ENCODE results near the gene PRAME.

PRAME gene

DNA sequence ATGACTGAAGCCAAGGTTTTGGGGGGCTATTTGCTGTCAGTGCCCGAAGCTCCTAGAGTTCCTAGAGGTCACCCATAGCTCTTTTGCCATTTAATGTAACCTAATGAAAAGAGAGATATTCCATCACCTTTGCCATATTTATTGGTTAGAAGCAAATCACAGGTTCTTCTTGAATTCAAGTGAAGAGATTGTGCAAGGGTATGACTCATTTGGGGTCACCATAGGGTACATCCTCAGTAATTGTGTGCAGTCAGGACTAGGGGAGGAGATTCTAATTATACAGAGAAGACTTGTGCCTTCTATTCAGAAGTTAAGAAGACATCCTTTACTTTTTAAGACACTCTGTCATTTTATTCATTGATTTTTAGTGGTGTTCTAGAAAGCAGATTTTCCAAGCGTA, 6.9 kb upstream of the PRAME start:
- H3K9me3 ChIP-seq (ENCODE audit: control insufficient read depth, low read length): no peaks in the 10 kb centered on the region
- no peak overlapping the region for H3K4me3 ChIP-seq (ENCODE audit: insufficient read depth, low read depth, low read length)
- WGBS, 2 experiments: 93 to 94% methylated on average over 2 of the region's 2 CpGs
- no peaks in the 10 kb centered on the region for H3K4me1 ChIP-seq (ENCODE audit: control insufficient read depth, insufficient read depth, low read length)
- H3K27ac ChIP-seq (ENCODE audit: insufficient read depth, low read depth, low read length, poor library complexity, severe bottlenecking): no peak overlapping the region
- H3K36me3 ChIP-seq (ENCODE audit: control insufficient read depth, insufficient read depth, low read length): no peaks in the 10 kb centered on the region
- H3K27me3 ChIP-seq (ENCODE audit: control insufficient read depth, insufficient read depth, low read length, poor library complexity, severe bottlenecking): peaks cover 59% of the 10 kb centered on the region

GRCh38 chr22:22558071-22558971, 744 bp downstream of the PRAME start:
- Histone ChIP-seq H3K36me3 (ENCODE audit: control insufficient read depth, insufficient read depth, low read length) (no peaks in the 10 kb centered on the region), H3K9me3 (ENCODE audit: control insufficient read depth, low read length) (no peaks in the 10 kb centered on the region), H3K27ac (ENCODE audit: insufficient read depth, low read depth, low read length, poor library complexity, severe bottlenecking) (no peak overlapping the region), H3K27me3 (ENCODE audit: control insufficient read depth, insufficient read depth, low read length, poor library complexity, severe bottlenecking) (peaks cover 24% of the 10 kb centered on the region), H3K4me3 (ENCODE audit: insufficient read depth, low read depth, low read length) (no peak overlapping the region), H3K4me1 (ENCODE audit: control insufficient read depth, insufficient read depth, low read length) (no peaks in the 10 kb centered on the region)
- 93 to 97% methylated on average over 16 to 18 of the region's 25 CpGs for WGBS, 2 experiments

DNA sequence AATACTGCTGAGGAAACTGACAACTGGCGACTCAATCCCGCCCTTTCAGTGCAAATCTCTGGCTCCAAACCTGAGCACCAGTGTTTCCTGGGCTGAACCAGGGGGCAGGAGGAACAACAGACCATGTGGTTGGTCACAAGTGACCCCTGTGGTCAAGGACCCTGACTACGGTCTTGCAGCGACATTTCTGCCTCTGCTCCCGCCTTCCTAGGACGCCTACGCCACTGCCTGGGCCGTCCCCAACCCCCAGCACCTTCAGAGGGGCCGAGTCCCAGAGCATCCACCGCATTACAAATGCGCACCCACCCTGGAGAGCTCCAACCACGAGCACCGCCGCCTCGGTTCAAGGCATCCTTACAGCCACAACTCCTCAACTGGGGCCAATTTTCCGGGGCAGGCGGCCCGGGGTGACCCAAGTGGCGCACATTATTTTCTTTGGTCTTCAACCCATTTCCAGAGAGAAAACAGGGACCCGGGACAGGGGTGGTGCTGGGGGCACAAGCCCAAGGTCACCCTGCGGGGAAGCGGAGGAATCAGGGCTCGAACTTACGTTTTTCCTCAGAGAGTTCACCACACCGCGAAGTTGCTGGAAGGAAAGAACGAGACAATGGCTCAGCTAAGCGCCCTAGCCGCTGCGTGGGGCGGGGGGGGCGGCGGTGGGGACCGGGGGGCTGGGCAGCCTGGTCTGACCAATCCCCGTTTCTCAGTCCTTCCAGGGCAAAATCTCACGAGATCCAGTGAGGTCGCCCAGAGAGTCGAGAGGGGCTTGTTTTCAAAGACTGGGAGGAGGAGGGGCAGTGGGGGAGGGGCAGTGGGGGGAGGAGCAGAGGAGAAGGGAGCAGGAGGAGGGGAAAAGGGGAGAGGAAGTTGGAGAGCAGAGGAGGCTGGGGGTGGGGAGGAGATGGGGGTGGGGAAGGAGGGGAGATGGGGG, 1.8 kb downstream of the PRAME start:
- H3K36me3 ChIP-seq (ENCODE audit: control insufficient read depth, insufficient read depth, low read length): no peaks in the 10 kb centered on the region
- no peak overlapping the region for H3K4me3 ChIP-seq (ENCODE audit: insufficient read depth, low read depth, low read length)
- WGBS, 2 experiments: 93 to 94% methylated on average over 38 of the region's 38 CpGs
- H3K27me3 ChIP-seq (ENCODE audit: control insufficient read depth, insufficient read depth, low read length, poor library complexity, severe bottlenecking): peaks cover 23% of the 10 kb centered on the region
- H3K9me3 ChIP-seq (ENCODE audit: control insufficient read depth, low read length): no peaks in the 10 kb centered on the region
- no peak overlapping the region for H3K27ac ChIP-seq (ENCODE audit: insufficient read depth, low read depth, low read length, poor library complexity, severe bottlenecking)
- no peaks in the 10 kb centered on the region for H3K4me1 ChIP-seq (ENCODE audit: control insufficient read depth, insufficient read depth, low read length)

GRCh38 chr22:22556578-22556977, 2.5 kb downstream of the PRAME start:
- H3K4me3 ChIP-seq (ENCODE audit: insufficient read depth, low read depth, low read length): no peak overlapping the region
- no peaks in the 10 kb centered on the region for H3K4me1 ChIP-seq (ENCODE audit: control insufficient read depth, insufficient read depth, low read length)
- H3K36me3 ChIP-seq (ENCODE audit: control insufficient read depth, insufficient read depth, low read length): no peaks in the 10 kb centered on the region
- H3K27ac ChIP-seq (ENCODE audit: insufficient read depth, low read depth, low read length, poor library complexity, severe bottlenecking): no peak overlapping the region
- H3K9me3 ChIP-seq (ENCODE audit: control insufficient read depth, low read length): no peaks in the 10 kb centered on the region
- WGBS, 2 experiments: 91% methylated on average over 14 of the region's 14 CpGs
- peaks cover 24% of the 10 kb centered on the region for H3K27me3 ChIP-seq (ENCODE audit: control insufficient read depth, insufficient read depth, low read length, poor library complexity, severe bottlenecking)

DNA sequence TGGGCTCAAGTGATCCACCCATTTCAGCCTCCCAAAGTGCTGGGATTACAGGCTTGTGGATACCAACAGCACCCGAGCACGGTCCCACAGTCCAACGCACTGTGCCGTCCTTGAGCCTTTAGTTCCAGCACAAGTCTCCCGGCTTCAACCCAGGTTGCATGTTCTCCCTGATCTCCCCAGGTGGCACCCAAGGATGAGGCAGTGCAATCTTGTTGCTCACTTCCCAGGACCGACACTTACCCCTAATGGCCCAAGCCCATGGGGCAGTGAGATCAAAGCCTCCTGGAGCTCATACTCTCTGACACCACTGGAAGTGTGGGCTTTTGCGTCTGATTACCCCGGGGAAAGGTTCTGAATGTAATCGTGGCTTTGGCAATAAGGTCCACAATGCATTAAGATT, 3.5 kb downstream of the PRAME start:
- WGBS, 2 experiments: 92 to 94% methylated on average over 9 of the region's 9 CpGs
- Histone ChIP-seq H3K4me3 (ENCODE audit: insufficient read depth, low read depth, low read length) (no peak overlapping the region), H3K27ac (ENCODE audit: insufficient read depth, low read depth, low read length, poor library complexity, severe bottlenecking) (no peak overlapping the region), H3K36me3 (ENCODE audit: control insufficient read depth, insufficient read depth, low read length) (no peaks in the 10 kb centered on the region), H3K27me3 (ENCODE audit: control insufficient read depth, insufficient read depth, low read length, poor library complexity, severe bottlenecking) (peaks cover 33% of the 10 kb centered on the region), H3K9me3 (ENCODE audit: control insufficient read depth, low read length) (no peaks in the 10 kb centered on the region), H3K4me1 (ENCODE audit: control insufficient read depth, insufficient read depth, low read length) (no peaks in the 10 kb centered on the region)

GRCh38 chr22:22554587-22555284, 4.3 kb downstream of the PRAME start:
- no peak overlapping the region for H3K4me3 ChIP-seq (ENCODE audit: insufficient read depth, low read depth, low read length)
- no peaks in the 10 kb centered on the region for H3K36me3 ChIP-seq (ENCODE audit: control insufficient read depth, insufficient read depth, low read length)
- H3K27ac ChIP-seq (ENCODE audit: insufficient read depth, low read depth, low read length, poor library complexity, severe bottlenecking): no peak overlapping the region
- 91 to 92% methylated on average over 4 of the region's 4 CpGs for WGBS, 2 experiments
- peaks cover 41% of the 10 kb centered on the region for H3K27me3 ChIP-seq (ENCODE audit: control insufficient read depth, insufficient read depth, low read length, poor library complexity, severe bottlenecking)
- H3K4me1 ChIP-seq (ENCODE audit: control insufficient read depth, insufficient read depth, low read length): no peaks in the 10 kb centered on the region
- no peaks in the 10 kb centered on the region for H3K9me3 ChIP-seq (ENCODE audit: control insufficient read depth, low read length)

DNA sequence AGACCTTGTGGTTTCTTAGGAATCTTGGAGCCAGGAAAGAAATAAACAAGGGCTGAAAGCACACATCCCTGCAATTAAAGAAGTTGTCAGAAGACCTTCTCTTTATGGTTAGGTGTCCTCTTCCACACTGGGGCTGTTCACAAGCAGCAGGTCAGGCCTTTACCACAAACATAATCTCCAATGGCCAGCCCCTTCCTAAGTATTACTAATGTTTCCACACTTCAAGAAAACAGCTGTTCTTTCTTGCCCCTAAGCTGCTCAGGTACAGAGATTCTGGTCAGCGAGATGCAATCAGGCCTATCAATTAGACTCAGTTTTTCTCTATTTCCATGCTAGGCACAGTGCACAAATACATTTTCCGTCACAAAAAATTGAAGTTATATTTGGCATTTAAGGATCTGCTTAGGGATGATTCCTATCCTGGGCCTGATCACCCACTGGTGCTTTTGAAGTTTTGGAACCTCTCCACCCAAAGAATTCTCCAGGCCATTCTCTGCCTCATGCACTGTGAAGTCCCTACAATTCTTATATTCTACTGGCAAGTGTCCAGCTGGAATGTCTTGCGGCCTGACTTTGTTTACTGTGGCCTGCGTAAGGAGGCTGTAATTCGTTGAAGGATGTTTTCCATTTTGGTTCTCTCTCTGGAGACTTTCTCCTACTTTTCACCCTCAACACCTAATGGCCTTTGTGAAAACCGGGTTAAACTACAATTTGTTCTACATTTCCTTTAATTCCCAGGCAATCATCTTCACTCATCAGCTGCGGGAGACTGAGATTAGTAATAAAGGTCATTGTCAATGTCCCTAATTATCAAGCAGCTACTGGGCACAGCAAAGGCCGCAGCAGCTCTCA, 5.1 kb downstream of the PRAME start:
- no peaks in the 10 kb centered on the region for H3K36me3 ChIP-seq (ENCODE audit: control insufficient read depth, insufficient read depth, low read length)
- H3K27ac ChIP-seq (ENCODE audit: insufficient read depth, low read depth, low read length, poor library complexity, severe bottlenecking): no peak overlapping the region
- no peaks in the 10 kb centered on the region for H3K9me3 ChIP-seq (ENCODE audit: control insufficient read depth, low read length)
- no peak overlapping the region for H3K4me3 ChIP-seq (ENCODE audit: insufficient read depth, low read depth, low read length)
- 69% methylated on average over 8 of the region's 8 CpGs for whole genome bisulfite sequencing, 2 experiments
- no peaks in the 10 kb centered on the region for H3K4me1 ChIP-seq (ENCODE audit: control insufficient read depth, insufficient read depth, low read length)
- H3K27me3 ChIP-seq (ENCODE audit: control insufficient read depth, insufficient read depth, low read length, poor library complexity, severe bottlenecking): peaks cover 49% of the 10 kb centered on the region

DNA sequence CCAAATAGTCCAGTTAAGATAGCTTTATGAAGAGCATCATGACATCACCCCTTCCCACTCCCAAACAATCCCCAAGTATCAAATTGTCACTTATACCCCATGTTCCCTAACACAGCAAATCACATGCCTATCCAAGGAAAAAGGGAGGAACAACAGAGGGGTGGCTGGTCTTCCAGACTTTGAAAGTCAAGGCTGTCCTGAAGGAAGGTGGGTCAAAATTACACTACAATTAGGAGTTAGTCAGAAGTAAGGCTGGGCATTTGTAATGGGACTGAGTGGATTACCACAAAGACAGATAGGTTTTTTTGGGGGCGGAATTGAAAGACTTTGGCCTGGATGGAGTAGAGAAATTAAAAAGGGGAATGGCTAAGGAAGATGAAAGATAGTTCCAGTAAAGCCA, 5.9 kb downstream of the PRAME start:
- H3K36me3 ChIP-seq (ENCODE audit: control insufficient read depth, insufficient read depth, low read length): no peaks in the 10 kb centered on the region
- H3K4me1 ChIP-seq (ENCODE audit: control insufficient read depth, insufficient read depth, low read length): no peaks in the 10 kb centered on the region
- H3K9me3 ChIP-seq (ENCODE audit: control insufficient read depth, low read length): no peaks in the 10 kb centered on the region
- H3K4me3 ChIP-seq (ENCODE audit: insufficient read depth, low read depth, low read length): no peak overlapping the region
- peaks cover 57% of the 10 kb centered on the region for H3K27me3 ChIP-seq (ENCODE audit: control insufficient read depth, insufficient read depth, low read length, poor library complexity, severe bottlenecking)
- WGBS, 2 experiments: 94 to 95% methylated on average over 1 of the region's 1 CpG
- no peak overlapping the region for H3K27ac ChIP-seq (ENCODE audit: insufficient read depth, low read depth, low read length, poor library complexity, severe bottlenecking)

- WGBS, 2 experiments: 35 to 40% methylated on average over 2 to 4 of the region's 4 CpGs
- H3K27me3 ChIP-seq (ENCODE audit: control insufficient read depth, insufficient read depth, low read length, poor library complexity, severe bottlenecking): peaks cover 62% of the 10 kb centered on the region
- H3K27ac ChIP-seq (ENCODE audit: insufficient read depth, low read depth, low read length, poor library complexity, severe bottlenecking): no peak overlapping the region
- no peaks in the 10 kb centered on the region for H3K4me1 ChIP-seq (ENCODE audit: control insufficient read depth, insufficient read depth, low read length)
- H3K4me3 ChIP-seq (ENCODE audit: insufficient read depth, low read depth, low read length): no peak overlapping the region
- no peaks in the 10 kb centered on the region for H3K36me3 ChIP-seq (ENCODE audit: control insufficient read depth, insufficient read depth, low read length)
- H3K9me3 ChIP-seq (ENCODE audit: control insufficient read depth, low read length): no peaks in the 10 kb centered on the region
Observed at GRCh38 chr22:22552630-22553029, 6.4 kb downstream of the PRAME start.

All from ectodermal cell (in vitro differentiated cells).